HL-60 (cell line): ENCODE data around the gene FAM177A1.

Source experiments
- POLR2AphosphoS5 ChIP-seq: IDR thresholded peaks from 2 replicates; pipeline ENCODE4 v1.6.1; 2012; ENCODE audit warnings: low read depth
- TF ChIP-seq, protein P1 (sequence below): IDR thresholded peaks from one replicate; pipeline ENCODE4 v1.5.1; 2011; ENCODE audit warnings: low read length, control low read depth, inconsistent platforms; ENCODE audit not compliant: insufficient read depth

DNA sequence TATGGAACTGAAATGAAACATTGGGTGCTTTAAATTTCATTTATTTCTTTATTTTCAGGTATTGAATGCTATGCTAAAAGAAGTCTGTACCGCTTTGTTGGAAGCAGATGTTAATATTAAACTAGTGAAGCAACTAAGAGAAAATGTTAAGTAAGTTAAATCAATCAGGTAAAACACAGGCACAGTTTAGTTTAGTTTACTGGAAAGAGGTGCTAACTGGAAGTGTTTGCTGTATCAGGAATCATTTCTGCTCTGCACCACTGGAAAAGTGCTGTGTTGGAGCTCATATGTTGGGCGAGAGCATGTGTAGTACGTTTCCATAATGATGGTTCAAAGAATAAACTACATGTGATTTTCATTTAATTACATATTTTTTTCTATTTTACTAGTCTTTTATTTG lies 46.6 kb upstream of the FAM177A1 start:
- no peak for TF ChIP-seq POLR2AphosphoS5
- TF ChIP-seq, protein P1, sequence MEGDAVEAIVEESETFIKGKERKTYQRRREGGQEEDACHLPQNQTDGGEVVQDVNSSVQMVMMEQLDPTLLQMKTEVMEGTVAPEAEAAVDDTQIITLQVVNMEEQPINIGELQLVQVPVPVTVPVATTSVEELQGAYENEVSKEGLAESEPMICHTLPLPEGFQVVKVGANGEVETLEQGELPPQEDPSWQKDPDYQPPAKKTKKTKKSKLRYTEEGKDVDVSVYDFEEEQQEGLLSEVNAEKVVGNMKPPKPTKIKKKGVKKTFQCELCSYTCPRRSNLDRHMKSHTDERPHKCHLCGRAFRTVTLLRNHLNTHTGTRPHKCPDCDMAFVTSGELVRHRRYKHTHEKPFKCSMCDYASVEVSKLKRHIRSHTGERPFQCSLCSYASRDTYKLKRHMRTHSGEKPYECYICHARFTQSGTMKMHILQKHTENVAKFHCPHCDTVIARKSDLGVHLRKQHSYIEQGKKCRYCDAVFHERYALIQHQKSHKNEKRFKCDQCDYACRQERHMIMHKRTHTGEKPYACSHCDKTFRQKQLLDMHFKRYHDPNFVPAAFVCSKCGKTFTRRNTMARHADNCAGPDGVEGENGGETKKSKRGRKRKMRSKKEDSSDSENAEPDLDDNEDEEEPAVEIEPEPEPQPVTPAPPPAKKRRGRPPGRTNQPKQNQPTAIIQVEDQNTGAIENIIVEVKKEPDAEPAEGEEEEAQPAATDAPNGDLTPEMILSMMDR: no peak
